OCI-LY7 (cell line): ENCODE measurements around the gene C1orf216. TPM values are rescaled to one million over a fixed set of nuclear protein-coding genes. Genes with fewer than 3 reads are reported as not detected.

ENCODE experiments used
- BruUV-seq: library from RNA; stranded (reverse); fragments of 400-500 nt; replicated peaks from 2 replicates; lab custom pipeline; 2021; lab: Mats Ljungman, UMichigan
- CTCF ChIA-PET: fragments of 300-600 bp; sonication (Branson Sonifier 250); formaldehyde crosslinking; loops from one replicate; lab custom pipeline; 2022; ENCODE audit warnings: antibody characterized with exemption; ENCODE audit not compliant: unreplicated experiment; lab: Charles Lee
- POLR2A ChIA-PET: fragments of 300-600 bp; sonication (Branson Sonifier 250); formaldehyde crosslinking; loops from one replicate; lab custom pipeline; 2022; ENCODE audit warnings: antibody characterized with exemption; lab: Charles Lee
- DNase-seq: peaks from one replicate; pipeline ENCODE4 v3.0.0-alpha.2; 2015; ENCODE audit warnings: low spot score
- H2AFZ ChIP-seq: fragments of 200-600 bp; sonication (generic), shearing (Covaris generic); 2 replicates; pipeline ENCODE4 v1.6.1; 2014; ENCODE audit warnings: mild to moderate bottlenecking, antibody characterized with exemption, low read length, moderate library complexity
- H3K27ac ChIP-seq: fragments of 200-600 bp; sonication (generic); 2 replicates; pipeline ENCODE4 v1.5.1; 2014; ENCODE audit warnings: mixed run types, low read depth, mild to moderate bottlenecking, moderate library complexity, low read length, inconsistent platforms; ENCODE audit not compliant: poor library complexity, severe bottlenecking
- H3K36me3 ChIP-seq: fragments of 200-600 bp; sonication (generic); 2 replicates; pipeline ENCODE4 v1.6.1; 2014; ENCODE audit warnings: mild to moderate bottlenecking, antibody characterized with exemption, low read length, moderate library complexity, mixed read lengths; ENCODE audit not compliant: insufficient read depth
- H3K4me1 ChIP-seq: fragments of 200-600 bp; sonication (generic); 2 replicates; pipeline ENCODE4 v1.5.1; 2014; ENCODE audit warnings: mild to moderate bottlenecking, low read length; ENCODE audit not compliant: insufficient read depth, poor library complexity, severe bottlenecking
- H3K4me2 ChIP-seq: fragments of 200-600 bp; sonication (generic); 2 replicates; pipeline ENCODE4 v1.6.1; 2014; ENCODE audit warnings: mild to moderate bottlenecking, low read length
- H3K4me3 ChIP-seq: fragments of 200-600 bp; sonication (generic); 2 replicates; pipeline ENCODE4 v1.5.1; 2014; ENCODE audit warnings: mild to moderate bottlenecking, low read depth, low read length; ENCODE audit not compliant: poor library complexity, severe bottlenecking
- H3K79me2 ChIP-seq: fragments of 200-600 bp; sonication (generic); 2 replicates; pipeline ENCODE4 v1.6.1; 2016; ENCODE audit warnings: low read depth, mild to moderate bottlenecking, low read length, moderate library complexity, mixed read lengths; ENCODE audit not compliant: insufficient read depth
- H3K9me2 ChIP-seq: fragments of 200-600 bp; sonication (generic); 2 replicates; pipeline ENCODE4 v1.6.1; 2016; ENCODE audit warnings: mild to moderate bottlenecking, low read length, mixed read lengths; ENCODE audit not compliant: insufficient read depth
- H3K9me3 ChIP-seq: fragments of 200-600 bp; sonication (generic); 2 replicates; pipeline ENCODE4 v1.6.1; 2014; ENCODE audit warnings: mild to moderate bottlenecking, mixed run types, low read length, mixed read lengths
- H4K20me1 ChIP-seq: fragments of 200-600 bp; sonication (generic); 2 replicates; pipeline ENCODE4 v1.6.1; 2014; ENCODE audit warnings: mild to moderate bottlenecking, antibody characterized with exemption, low read length, moderate library complexity, mixed read lengths; ENCODE audit not compliant: insufficient read depth
- EZH2phosphoT487 ChIP-seq: fragments of 200-600 bp; sonication (generic); IDR thresholded peaks from 2 replicates; pipeline ENCODE4 v1.6.1; 2018; ENCODE audit warnings: low read depth, borderline replicate concordance, mild to moderate bottlenecking, mixed run types, antibody characterized with exemption, low read length, moderate library complexity, mixed read lengths
- intact Hi-C: fragments of 100-400 bp; cut with micrococcal nuclease; formaldehyde crosslinking; loops from one replicate; pipeline ENCODE4 v1.10.0; 2022; ENCODE audit not compliant: unreplicated experiment
- total RNA-seq, 2 experiments: library from RNA; depleted of rRNA in 1 of 2; stranded (reverse); fragments of >200 nt in 1 of 2; shearing (Covaris generic) in 1 of 2; gene quantifications; 2 replicates each; pipeline ENCODE4 v1.2.3, GENCODE V29; 2014 to 2022
- TF ChIP-seq, protein P1 (sequence below): fragments of 200-600 bp; sonication (generic); conservative IDR thresholded peaks from 2 replicates; pipeline ENCODE4 v1.5.1; 2014; ENCODE audit warnings: mild to moderate bottlenecking, antibody characterized with exemption, low read length, moderate library complexity, mixed read lengths

Gene C1orf216
- total RNA-seq, 2 experiments from 2014 or later: 8.8 to 15.3 TPM

DNA sequence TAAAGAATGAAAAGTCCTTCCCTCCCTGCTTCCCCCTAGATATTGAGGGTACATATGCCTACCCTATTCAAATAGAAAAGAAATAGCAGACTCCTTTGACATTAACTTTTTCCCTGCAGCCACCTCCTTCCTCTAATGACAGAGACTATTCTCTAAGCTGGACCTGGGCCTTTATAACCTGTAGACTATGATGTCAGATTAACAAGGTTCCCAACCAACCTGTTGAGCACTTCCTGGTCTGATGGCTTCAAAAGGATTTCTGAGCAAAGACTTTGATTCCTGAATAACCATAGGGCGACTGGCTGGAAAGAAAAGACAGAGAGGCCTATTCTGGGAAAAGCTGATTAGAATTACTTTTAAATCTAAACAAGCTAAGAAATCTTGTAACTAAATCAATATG, 18.4 kb upstream of the C1orf216 start:
- Histone ChIP-seq H3K27ac (no peak overlapping the region), H3K36me3 (peaks cover 96% of the 10 kb centered on the region), H3K79me2 (no peaks in the 10 kb centered on the region), H3K9me2 (no peaks in the 10 kb centered on the region), H4K20me1 (no peaks in the 10 kb centered on the region), H2AFZ (no peak overlapping the region), H3K4me1 (peaks cover 12% of the 10 kb centered on the region), H3K4me2 (no peak overlapping the region), H3K4me3 (no peak overlapping the region), H3K9me3 (no peaks in the 10 kb centered on the region)
- no peak for DNase-seq
- intact Hi-C loops: no loop called here
- CTCF ChIA-PET: no interaction called here
- BruUV-seq: no TSS peak
- POLR2A ChIA-PET: interaction anchor here (1.0 to 1.4 kb wide), 2 partner anchors 11 to 23 kb away, joined by 3 to 6 read pairs; no protein-coding TSS in a partner anchor
- no peak for TF ChIP-seq EZH2phosphoT487
- TF ChIP-seq, protein P1, sequence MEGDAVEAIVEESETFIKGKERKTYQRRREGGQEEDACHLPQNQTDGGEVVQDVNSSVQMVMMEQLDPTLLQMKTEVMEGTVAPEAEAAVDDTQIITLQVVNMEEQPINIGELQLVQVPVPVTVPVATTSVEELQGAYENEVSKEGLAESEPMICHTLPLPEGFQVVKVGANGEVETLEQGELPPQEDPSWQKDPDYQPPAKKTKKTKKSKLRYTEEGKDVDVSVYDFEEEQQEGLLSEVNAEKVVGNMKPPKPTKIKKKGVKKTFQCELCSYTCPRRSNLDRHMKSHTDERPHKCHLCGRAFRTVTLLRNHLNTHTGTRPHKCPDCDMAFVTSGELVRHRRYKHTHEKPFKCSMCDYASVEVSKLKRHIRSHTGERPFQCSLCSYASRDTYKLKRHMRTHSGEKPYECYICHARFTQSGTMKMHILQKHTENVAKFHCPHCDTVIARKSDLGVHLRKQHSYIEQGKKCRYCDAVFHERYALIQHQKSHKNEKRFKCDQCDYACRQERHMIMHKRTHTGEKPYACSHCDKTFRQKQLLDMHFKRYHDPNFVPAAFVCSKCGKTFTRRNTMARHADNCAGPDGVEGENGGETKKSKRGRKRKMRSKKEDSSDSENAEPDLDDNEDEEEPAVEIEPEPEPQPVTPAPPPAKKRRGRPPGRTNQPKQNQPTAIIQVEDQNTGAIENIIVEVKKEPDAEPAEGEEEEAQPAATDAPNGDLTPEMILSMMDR: no peak

- no peak for TF ChIP-seq EZH2phosphoT487
- TF ChIP-seq, protein P1: no peak
- intact Hi-C loops: loop anchor here (5.0 kb wide), 1 partner anchor 45 kb away; no protein-coding TSS in a partner anchor
- no peak for DNase-seq
- no peak overlapping the region for H2AFZ ChIP-seq
- H3K9me2 ChIP-seq: no peaks in the 10 kb centered on the region
- H3K4me3 ChIP-seq: no peak overlapping the region
- H3K79me2 ChIP-seq: no peaks in the 10 kb centered on the region
- H4K20me1 ChIP-seq: no peaks in the 10 kb centered on the region
- H3K4me1 ChIP-seq: no peaks in the 10 kb centered on the region
- H3K9me3 ChIP-seq: no peaks in the 10 kb centered on the region
- ChIA-PET POLR2A (interaction anchor here (0.6 to 1.7 kb wide), 3 partner anchors 41 to 698 kb away, joined by 4 to 9 read pairs (median 4); partner anchors contain the start of gene CLSPN), CTCF (interaction anchor here (1.1 to 1.3 kb wide), 3 partner anchors 12 to 171 kb away, joined by 3 to 4 read pairs (median 3); partner anchors contain the start of genes KIAA0319L and NCDN)
- no peak overlapping the region for H3K27ac ChIP-seq
- no TSS peak for BruUV-seq
- H3K4me2 ChIP-seq: no peak overlapping the region
- peaks cover 89% of the 10 kb centered on the region for H3K36me3 ChIP-seq
Observed at GRCh38 chr1:35727434-35728040, 8.9 kb upstream of the C1orf216 start.
